GM18499 (cell line): Measurements from ENCODE around the gene PLA2G7.
"Not testable (repeated sequence)": the region's sequence is repeated elsewhere in the genome, so short reads cannot be mapped to it uniquely, and the experiment has no call there.

ENCODE experiments used
- ATAC-seq: cut with Tn5 transposase; IDR thresholded peaks from one replicate; pipeline ENCODE4 v1.9.1; 2021; ENCODE audit warnings: moderate number of reproducible peaks; ENCODE audit not compliant: insufficient read depth, unreplicated experiment

Gene PLA2G7

GRCh38 chr6:46734867-46735719, at the start of gene PLA2G7:
Gene PLA2G7, minus strand, starts transcription at chr6:46735375. Its CDS starts 12,484 bp downstream, at chr6:46722891.
- no peak for ATAC-seq

- ATAC-seq: no peak
These were observed 49.4 kb upstream of the PLA2G7 start for GRCh38 chr6:46784535-46784934.

- no peak for ATAC-seq
These were observed 46.6 kb upstream of the PLA2G7 start for GRCh38 chr6:46781478-46782378.

GRCh38 chr6:46777476-46778346, 42.5 kb upstream of the PLA2G7 start:
- ATAC-seq: no peak

- no peak for ATAC-seq
These were observed 41.0 kb upstream of the PLA2G7 start for GRCh38 chr6:46776070-46776712.

GRCh38 chr6:46774736-46775135, 39.6 kb upstream of the PLA2G7 start:
- not testable (repeated sequence) for ATAC-seq

GRCh38 chr6:46773201-46773855, 38.2 kb upstream of the PLA2G7 start:
- no peak for ATAC-seq

- ATAC-seq: no peak
These were observed 37.6 kb upstream of the PLA2G7 start for GRCh38 chr6:46772762-46773161.

- ATAC-seq: no peak
These were observed 36.8 kb upstream of the PLA2G7 start for GRCh38 chr6:46772016-46772415.

GRCh38 chr6:46764961-46765360, 29.8 kb upstream of the PLA2G7 start:
- ATAC-seq: no peak

- not testable (repeated sequence) for ATAC-seq
These were observed 29.1 kb upstream of the PLA2G7 start for GRCh38 chr6:46764280-46764679.

GRCh38 chr6:46763466-46763865, 28.3 kb upstream of the PLA2G7 start:
- no peak for ATAC-seq

- no peak for ATAC-seq
These were observed 25.8 kb upstream of the PLA2G7 start for GRCh38 chr6:46760925-46761324.

GRCh38 chr6:46758960-46759753, 24.0 kb upstream of the PLA2G7 start:
- ATAC-seq: no peak

GRCh38 chr6:46757214-46757596, 22.0 kb upstream of the PLA2G7 start:
- ATAC-seq: no peak

GRCh38 chr6:46756469-46757213, 21.5 kb upstream of the PLA2G7 start:
- ATAC-seq: no peak

GRCh38 chr6:46755865-46756264, 20.7 kb upstream of the PLA2G7 start:
- no peak for ATAC-seq

GRCh38 chr6:46751658-46752057, 16.5 kb upstream of the PLA2G7 start:
- ATAC-seq: no peak
